H1 (cell line): ENCODE results near the gene ALLC. TPM values are rescaled to one million over a fixed set of nuclear protein-coding genes. Genes with fewer than 3 reads are reported as not detected.

Experiments used
- CTCF ChIA-PET: fragments of 300-600 bp; sonication (Branson Sonifier 250); formaldehyde crosslinking; loops from one replicate; lab custom pipeline; 2021; ENCODE audit not compliant: partially characterized antibody; lab: Charles Lee
- POLR2A ChIA-PET: fragments of 300-600 bp; sonication (Branson Sonifier 250); formaldehyde crosslinking; loops from one replicate; lab custom pipeline; 2021; ENCODE audit warnings: inconsistent platforms; ENCODE audit not compliant: partially characterized antibody; lab: Charles Lee
- DNase-seq, 2 experiments: peaks; one replicate each; pipeline versions ENCODE4 v3.0.0 to v3.0.0-alpha.2; 2010 to 2022; ENCODE audit warnings: low spot score in 2 of 2, low read depth in 1 of 2, mixed read lengths in 1 of 2
- FAIRE-seq: peaks from 2 replicates; lab custom pipeline; 2011; peaks lifted over from hg19 to GRCh38; lab: Jason Lieb, UNC
- H2AFZ ChIP-seq: 2 replicates; pipeline ENCODE4 v1.8.1; 2012; ENCODE audit warnings: low read length, inconsistent platforms
- H2AK5ac ChIP-seq: 2 replicates; pipeline ENCODE4 v1.6.1; 2013; ENCODE audit warnings: low read depth, low read length
- H2BK120ac ChIP-seq: replicated peaks from 2 replicates; pipeline ENCODE3; 2013; ENCODE audit warnings: low read depth, low read length, inconsistent platforms
- H2BK12ac ChIP-seq: 2 replicates; pipeline ENCODE4 v1.6.1; 2013; ENCODE audit warnings: low read depth, low read length
- H2BK15ac ChIP-seq: 2 replicates; pipeline ENCODE4 v1.6.1; 2013; ENCODE audit warnings: low read length
- H2BK20ac ChIP-seq: 2 replicates; pipeline ENCODE4 v1.6.1; 2013; ENCODE audit warnings: low read length
- H2BK5ac ChIP-seq: 2 replicates; pipeline ENCODE4 v1.6.1; 2013; ENCODE audit warnings: low read depth, low read length
- H3K14ac ChIP-seq: 2 replicates; pipeline ENCODE4 v1.6.1; 2013; ENCODE audit warnings: inconsistent platforms; ENCODE audit not compliant: insufficient read length
- H3K18ac ChIP-seq: 2 replicates; pipeline ENCODE4 v1.6.1; 2013; ENCODE audit warnings: low read length; ENCODE audit errors: extremely low read depth
- H3K23ac ChIP-seq: 2 replicates; pipeline ENCODE4 v1.6.1; 2013; ENCODE audit warnings: inconsistent platforms; ENCODE audit not compliant: insufficient read length
- H3K23me2 ChIP-seq: 2 replicates; pipeline ENCODE4 v1.6.1; 2013; ENCODE audit warnings: low read depth, low read length
- H3K27ac ChIP-seq: 2 replicates; pipeline ENCODE4 v1.6.1; 2011; ENCODE audit warnings: low read depth, low read length, inconsistent platforms
- H3K27me3 ChIP-seq, 4 experiments: replicated peaks in 1 of 4; 1 replicate in 1 of 4; 2 replicates in 3 of 4; pipeline versions ENCODE4 v1.6.1 to v1.8.1; 2011 to 2013; ENCODE audit warnings: low read length in 3 of 4, mild to moderate bottlenecking in 3 of 4, inconsistent platforms in 2 of 4, mixed read lengths in 2 of 4, moderate library complexity in 1 of 4; ENCODE audit not compliant: control insufficient read depth in 3 of 4, insufficient read depth in 3 of 4; ENCODE audit errors: extremely low read depth in 1 of 4
- H3K36me3 ChIP-seq, 4 experiments: 2 replicates each; pipeline versions ENCODE4 v1.6.1 to v1.8.1; 2011 to 2013; ENCODE audit warnings: mild to moderate bottlenecking in 4 of 4, low read length in 3 of 4, moderate library complexity in 2 of 4, control low read depth in 1 of 4, inconsistent platforms in 1 of 4; ENCODE audit not compliant: insufficient read depth in 4 of 4, control insufficient read depth in 2 of 4
- H3K4ac ChIP-seq: replicated peaks from 2 replicates; pipeline ENCODE3; 2013; ENCODE audit warnings: low read length, low read depth, mixed read lengths, inconsistent platforms; ENCODE audit not compliant: insufficient read length
- H3K4me1 ChIP-seq, 4 experiments: replicated peaks in 1 of 4; 1 replicate in 1 of 4; 2 replicates in 3 of 4; pipeline versions ENCODE4 v1.6.1 to v1.8.1; 2011 to 2013; ENCODE audit warnings: low read length in 3 of 4, inconsistent platforms in 2 of 4, mixed read lengths in 1 of 4; ENCODE audit not compliant: insufficient read depth in 4 of 4, control insufficient read depth in 3 of 4
- H3K4me2 ChIP-seq, 2 experiments: 2 replicates each; pipeline versions ENCODE4 v1.6.1 to v1.8.1; 2011 to 2013; ENCODE audit warnings: low read depth in 2 of 2, low read length in 2 of 2, control low read depth in 1 of 2, inconsistent platforms in 1 of 2, mild to moderate bottlenecking in 1 of 2; ENCODE audit not compliant: insufficient read depth in 1 of 2
- H3K4me3 ChIP-seq, 4 experiments: fragments of 200-600, 300-600 bp in 1 of 4; sonication (generic), shearing (Covaris generic), sonication (Bioruptor Twin) in 1 of 4; 2 replicates each; pipeline versions ENCODE4 v1.5.1 to v1.8.1; 2011 to 2016; ENCODE audit warnings: low read length in 4 of 4, low read depth in 3 of 4, control low read depth in 2 of 4, inconsistent platforms in 2 of 4, mild to moderate bottlenecking in 2 of 4, mixed read lengths in 1 of 4, moderate library complexity in 1 of 4; ENCODE audit not compliant: insufficient read depth in 2 of 4; ENCODE audit errors: extremely low read depth in 1 of 4
- H3K56ac ChIP-seq: replicated peaks from 2 replicates; pipeline ENCODE3; 2013; ENCODE audit warnings: low read depth, mild to moderate bottlenecking, mixed read lengths, low read length, inconsistent platforms; ENCODE audit not compliant: insufficient read length
- H3K79me1 ChIP-seq: 2 replicates; pipeline ENCODE4 v1.6.1; 2013; ENCODE audit warnings: low read depth, low read length, control low read depth
- H3K79me2 ChIP-seq, 2 experiments: 2 replicates each; pipeline versions ENCODE4 v1.6.1 to v1.8.1; 2012 to 2013; ENCODE audit warnings: low read length in 2 of 2, mild to moderate bottlenecking in 2 of 2, inconsistent platforms in 1 of 2; ENCODE audit not compliant: insufficient read depth in 2 of 2, control insufficient read depth in 1 of 2
- H3K9ac ChIP-seq, 4 experiments: replicated peaks in 1 of 4; 1 replicate in 1 of 4; 2 replicates in 3 of 4; pipeline versions ENCODE4 v1.6.1 to v1.8.1; 2011 to 2013; ENCODE audit warnings: low read depth in 3 of 4, low read length in 3 of 4, control low read depth in 2 of 4, mild to moderate bottlenecking in 2 of 4, moderate library complexity in 2 of 4, inconsistent platforms in 1 of 4; ENCODE audit errors: extremely low read depth in 1 of 4
- H3K9me3 ChIP-seq, 2 experiments: 2 replicates each; pipeline versions ENCODE4 v1.6.1 to v1.8.1; 2012 to 2013; ENCODE audit warnings: mild to moderate bottlenecking in 2 of 2, moderate library complexity in 2 of 2, control low read depth in 1 of 2, inconsistent platforms in 1 of 2, low read depth in 1 of 2, low read length in 1 of 2, mixed read lengths in 1 of 2; ENCODE audit not compliant: insufficient read depth in 2 of 2
- H4K20me1 ChIP-seq, 2 experiments: replicated peaks in 1 of 2; 2 replicates each; pipeline versions ENCODE3 to v1.8.1; 2011 to 2013; ENCODE audit warnings: inconsistent platforms in 2 of 2, low read length in 2 of 2, mild to moderate bottlenecking in 1 of 2; ENCODE audit not compliant: insufficient read depth in 2 of 2, control insufficient read depth in 1 of 2
- H4K5ac ChIP-seq: 2 replicates; pipeline ENCODE4 v1.6.1; 2013; ENCODE audit warnings: low read length, low read depth, mixed read lengths, inconsistent platforms; ENCODE audit not compliant: insufficient read length
- H4K8ac ChIP-seq: 2 replicates; pipeline ENCODE4 v1.8.0; 2013; ENCODE audit warnings: mild to moderate bottlenecking, moderate library complexity, low read length, inconsistent platforms; ENCODE audit not compliant: insufficient read depth; ENCODE audit errors: extremely low read depth
- H4K91ac ChIP-seq: replicated peaks from 2 replicates; pipeline ENCODE3; 2013; ENCODE audit warnings: low read length, mixed read lengths, inconsistent platforms; ENCODE audit not compliant: insufficient read length
- ASH2L ChIP-seq: fragments of 200-600, 300-600 bp; sonication (generic); IDR thresholded peaks from one replicate; pipeline ENCODE4 v1.7.1; 2017; ENCODE audit warnings: low read length
- EP300 ChIP-seq, 2 experiments: IDR thresholded peaks; 1 replicate in 1 of 2; 2 replicates in 1 of 2; pipeline ENCODE4 v1.6.1; 2011 to 2012; ENCODE audit warnings: low read depth in 2 of 2, low read length in 2 of 2, mild to moderate bottlenecking in 2 of 2, borderline replicate concordance in 1 of 2, inconsistent platforms in 1 of 2, moderate library complexity in 1 of 2
- TEAD4 ChIP-seq: IDR thresholded peaks from 2 replicates; pipeline ENCODE4 v1.6.1; 2012; ENCODE audit warnings: low read depth, low read length, inconsistent platforms, mixed read lengths
- ZNF274 ChIP-seq: IDR thresholded peaks from 2 replicates; pipeline ENCODE4 v1.7.0; 2012; ENCODE audit warnings: low read length, borderline replicate concordance; ENCODE audit errors: extremely low read depth
- WGBS, 2 experiments: shearing (Covaris generic) in 1 of 2; methylation state at CpG; one replicate each; pipeline versions ENCODE4 v1.1.6 to v1.1.7; 2013 to 2015; ENCODE audit warnings: low lambda C conversion rate in 2 of 2, mixed read lengths in 2 of 2, inconsistent platforms in 1 of 2, low coverage in 1 of 2, missing lambda C conversion rate in 1 of 2; ENCODE audit not compliant: insufficient replicate concordance in 2 of 2, insufficient coverage in 1 of 2, insufficient read length in 1 of 2; ENCODE audit errors: extremely low coverage in 1 of 2, missing lambda C conversion rate in 1 of 2; 5-methylcytosine and 5-hydroxymethylcytosine counted together
- polyA plus RNA-seq, 7 experiments: library from polyadenylated mRNA; depleted of rRNA in 3 of 7; stranded (reverse) in 5 of 7; unstranded in 2 of 7; fragments of >200 nt in 5 of 7; fragments of 200-250 nt in 2 of 7; gene quantifications; 1 replicate in 5 of 7; 2 replicates in 1 of 7; 4 replicates in 1 of 7; pipeline versions ENCODE4 v1.2.1 to v1.2.3, GENCODE V29; 2011 to 2013; ENCODE audit warnings: missing spikeins in 2 of 7, mixed read lengths in 2 of 7
- total RNA-seq: library from RNA; stranded (reverse); fragmentation: NEBNext Ultra II Directional; extraction: Animal tissue kit (Norgen Biotek cat#: 25700); gene quantifications from 2 replicates; pipeline ENCODE4 v1.2.1, GENCODE V29; 2021

ALLC gene
- total and polyA plus RNA-seq, 2 of the 8 experiments (the other 6 are each of a cell fraction or from before 2014, with no cell fraction given): not detected

GRCh38 chr2:3727397-3728045 is 69.5 kb downstream of the ALLC start:
- peak overlapping the region; percentile 32 for H4K91ac ChIP-seq
- POLR2A ChIA-PET: no interaction called here
- no peak overlapping the region for H3K27ac ChIP-seq
- H2AK5ac ChIP-seq: no peak overlapping the region
- no peaks in the 10 kb centered on the region for H3K79me2 ChIP-seq
- no peak overlapping the region for H2BK5ac ChIP-seq
- no peak overlapping the region for H3K23ac ChIP-seq
- no peak overlapping the region for H2BK15ac ChIP-seq
- H3K9ac ChIP-seq: peak overlapping the region in 1 of 4 experiments; percentile 34; a peak in 2 of 7 replicates
- FAIRE-seq: peak; percentile 57
- no peak overlapping the region for H2BK120ac ChIP-seq
- H2BK12ac ChIP-seq: no peak overlapping the region; the same call in 1 of the 2 replicates
- H3K9me3 ChIP-seq: no peaks in the 10 kb centered on the region
- TF ChIP-seq EP300 (IDR thresholded peaks at IDR 0.05; ENCODE audit: borderline replicate concordance in 1 of 2, low read depth in 2 of 2, low read length in 2 of 2): no peak
- peak; percentile 10 for TF ChIP-seq ASH2L
- no peak for TF ChIP-seq ZNF274
- TF ChIP-seq TEAD4: peak; percentile 51; the same call in 1 of the 2 replicates
- CTCF ChIA-PET: interaction anchor here (0.5 to 10.1 kb wide), 48 partner anchors 8 to 1637 kb away, joined by 3 to 79 read pairs (median 5); no protein-coding TSS in a partner anchor
- no peak overlapping the region for H3K4ac ChIP-seq
- H4K5ac ChIP-seq: no peak overlapping the region
- no peaks in the 10 kb centered on the region; a peak in 1 of 7 replicates for H3K27me3 ChIP-seq
- DNase-seq: no peak
- no peaks in the 10 kb centered on the region for H3K36me3 ChIP-seq
- H4K8ac ChIP-seq: no peak overlapping the region
- peak overlapping the region; percentile 96 for H2AFZ ChIP-seq
- H3K4me1 ChIP-seq: peaks cover 3 to 8% (median 5%) of the 10 kb centered on the region in 4 experiments; a peak in 6 of 7 replicates
- peak overlapping the region; percentile 72; the same call in 1 of the 2 replicates for H3K18ac ChIP-seq
- H3K79me1 ChIP-seq: no peaks in the 10 kb centered on the region
- H3K4me2 ChIP-seq: peak overlapping the region; percentile 25 to 75
- H3K56ac ChIP-seq: no peak overlapping the region
- no peak overlapping the region for H3K14ac ChIP-seq
- 60% methylated on average over 12 of the region's 12 CpGs; no CpG with 5 or more reads in 1 of the 2 experiments for WGBS, 2 experiments
- peak overlapping the region in 3 of 4 experiments; percentile 34 to 49 (median 37); a peak in 6 of 8 replicates for H3K4me3 ChIP-seq
- no peak overlapping the region for H2BK20ac ChIP-seq
- H3K23me2 ChIP-seq: peaks cover 2% of the 10 kb centered on the region; the same call in 1 of the 2 replicates
- no peaks in the 10 kb centered on the region for H4K20me1 ChIP-seq
